ENCODE data around the gene RTTN. TPM values are rescaled to one million over a fixed set of nuclear protein-coding genes. Genes with fewer than 3 reads are reported as not detected.
A peak's percentile ranks its signal among the peaks of the same experiment; 100 is the strongest.

RTTN gene
- total and polyA plus RNA-seq, 2 of the 13 experiments (the other 11 are each of a cell fraction or from before 2014, with no cell fraction given): 5.4 to 18.7 TPM

DNA sequence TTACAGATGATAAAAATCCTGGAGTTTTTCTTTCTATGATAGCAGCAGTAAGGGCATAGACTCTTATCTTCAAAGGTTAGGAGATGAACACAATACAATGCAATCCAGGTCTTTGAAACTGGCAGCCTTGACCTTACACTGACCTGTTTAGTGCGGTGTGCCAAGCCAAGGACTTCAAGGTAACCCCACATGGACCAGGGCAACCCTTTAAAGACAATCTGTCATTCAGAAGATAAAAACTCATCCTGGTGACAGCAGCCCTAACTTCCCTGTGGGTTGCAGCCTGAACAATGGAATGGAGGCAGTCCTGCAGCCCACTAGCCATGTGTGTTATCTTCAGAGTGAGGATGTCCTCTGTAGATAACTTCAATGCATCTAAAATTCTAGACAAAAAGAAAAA, 78.1 kb downstream of the RTTN start (continued):
- peak; percentile 67 to 74 for TF ChIP-seq NR2F1 (CRISPR knock-in tag; IDR thresholded peaks at IDR 0.05)
- TF ChIP-seq, protein P1, sequence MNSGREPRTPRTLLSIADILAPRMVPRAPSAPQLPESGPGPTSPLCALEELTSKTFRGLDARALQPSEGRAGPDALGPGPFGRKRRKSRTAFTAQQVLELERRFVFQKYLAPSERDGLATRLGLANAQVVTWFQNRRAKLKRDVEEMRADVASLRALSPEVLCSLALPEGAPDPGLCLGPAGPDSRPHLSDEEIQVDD (CRISPR knock-in tag; IDR thresholded peaks at IDR 0.05; ENCODE audit: borderline replicate concordance): no peak
- no peak for TF ChIP-seq CTCF (CRISPR knock-in tag; IDR thresholded peaks at IDR 0.05)
- TF ChIP-seq DNMT3B (CRISPR knock-in tag; conservative IDR thresholded peaks at IDR 0.05): no peak
- TF ChIP-seq SOX5 (CRISPR knock-in tag; IDR thresholded peaks at IDR 0.05; ENCODE audit: borderline replicate concordance): peak; percentile 56; the same call in 1 of the 2 replicates
- TF ChIP-seq FOXA1 (IDR thresholded peaks at IDR 0.05): no peak
- TF ChIP-seq FOXA1 (CRISPR knock-in tag; IDR thresholded peaks at IDR 0.05): no peak
- no peak for TF ChIP-seq ISX (CRISPR knock-in tag; conservative IDR thresholded peaks at IDR 0.05)
- TF ChIP-seq RBM39 (IDR thresholded peaks at IDR 0.05; ENCODE audit: low read depth, low read length, poor library complexity, severe bottlenecking): no peak
- TF ChIP-seq, protein P2, sequence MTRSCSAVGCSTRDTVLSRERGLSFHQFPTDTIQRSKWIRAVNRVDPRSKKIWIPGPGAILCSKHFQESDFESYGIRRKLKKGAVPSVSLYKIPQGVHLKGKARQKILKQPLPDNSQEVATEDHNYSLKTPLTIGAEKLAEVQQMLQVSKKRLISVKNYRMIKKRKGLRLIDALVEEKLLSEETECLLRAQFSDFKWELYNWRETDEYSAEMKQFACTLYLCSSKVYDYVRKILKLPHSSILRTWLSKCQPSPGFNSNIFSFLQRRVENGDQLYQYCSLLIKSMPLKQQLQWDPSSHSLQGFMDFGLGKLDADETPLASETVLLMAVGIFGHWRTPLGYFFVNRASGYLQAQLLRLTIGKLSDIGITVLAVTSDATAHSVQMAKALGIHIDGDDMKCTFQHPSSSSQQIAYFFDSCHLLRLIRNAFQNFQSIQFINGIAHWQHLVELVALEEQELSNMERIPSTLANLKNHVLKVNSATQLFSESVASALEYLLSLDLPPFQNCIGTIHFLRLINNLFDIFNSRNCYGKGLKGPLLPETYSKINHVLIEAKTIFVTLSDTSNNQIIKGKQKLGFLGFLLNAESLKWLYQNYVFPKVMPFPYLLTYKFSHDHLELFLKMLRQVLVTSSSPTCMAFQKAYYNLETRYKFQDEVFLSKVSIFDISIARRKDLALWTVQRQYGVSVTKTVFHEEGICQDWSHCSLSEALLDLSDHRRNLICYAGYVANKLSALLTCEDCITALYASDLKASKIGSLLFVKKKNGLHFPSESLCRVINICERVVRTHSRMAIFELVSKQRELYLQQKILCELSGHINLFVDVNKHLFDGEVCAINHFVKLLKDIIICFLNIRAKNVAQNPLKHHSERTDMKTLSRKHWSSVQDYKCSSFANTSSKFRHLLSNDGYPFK (CRISPR knock-in tag; IDR thresholded peaks at IDR 0.05; ENCODE audit: borderline replicate concordance): no peak
- peak; percentile 59 for TF ChIP-seq GATAD2A (CRISPR knock-in tag; IDR thresholded peaks at IDR 0.05)
- TF ChIP-seq PCBP2 (optimal IDR thresholded peaks at IDR 0.05; ENCODE audit: low read depth, low read length, poor library complexity, severe bottlenecking): no peak
- TF ChIP-seq TCF7 (IDR thresholded peaks at IDR 0.05; ENCODE audit: low read depth): peak; percentile 64; the same call in 1 of the 2 replicates
- TF ChIP-seq FUBP1 (CRISPR knock-in tag; IDR thresholded peaks at IDR 0.05; ENCODE audit: borderline replicate concordance): no peak
- TF ChIP-seq NR2F2 (IDR thresholded peaks at IDR 0.05; ENCODE audit: borderline replicate concordance, low read depth): peak; percentile 82
- no peak for TF ChIP-seq ZNF143 (CRISPR knock-in tag; IDR thresholded peaks at IDR 0.05)
- TF ChIP-seq AGO2 (optimal IDR thresholded peaks at IDR 0.05; ENCODE audit: low read depth, low read length): no peak
- TF ChIP-seq CREM (IDR thresholded peaks at IDR 0.05): peak; percentile 42; the same call in 1 of the 2 replicates
- no peak for TF ChIP-seq CREM (CRISPR knock-in tag; IDR thresholded peaks at IDR 0.05)
- TF ChIP-seq RAD21 (CRISPR knock-in tag; IDR thresholded peaks at IDR 0.05): no peak
- TF ChIP-seq, protein P3, sequence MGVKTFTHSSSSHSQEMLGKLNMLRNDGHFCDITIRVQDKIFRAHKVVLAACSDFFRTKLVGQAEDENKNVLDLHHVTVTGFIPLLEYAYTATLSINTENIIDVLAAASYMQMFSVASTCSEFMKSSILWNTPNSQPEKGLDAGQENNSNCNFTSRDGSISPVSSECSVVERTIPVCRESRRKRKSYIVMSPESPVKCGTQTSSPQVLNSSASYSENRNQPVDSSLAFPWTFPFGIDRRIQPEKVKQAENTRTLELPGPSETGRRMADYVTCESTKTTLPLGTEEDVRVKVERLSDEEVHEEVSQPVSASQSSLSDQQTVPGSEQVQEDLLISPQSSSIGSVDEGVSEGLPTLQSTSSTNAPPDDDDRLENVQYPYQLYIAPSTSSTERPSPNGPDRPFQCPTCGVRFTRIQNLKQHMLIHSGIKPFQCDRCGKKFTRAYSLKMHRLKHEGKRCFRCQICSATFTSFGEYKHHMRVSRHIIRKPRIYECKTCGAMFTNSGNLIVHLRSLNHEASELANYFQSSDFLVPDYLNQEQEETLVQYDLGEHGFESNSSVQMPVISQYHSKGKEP (CRISPR knock-in tag; IDR thresholded peaks at IDR 0.05): no peak
- TF ChIP-seq, protein P4, sequence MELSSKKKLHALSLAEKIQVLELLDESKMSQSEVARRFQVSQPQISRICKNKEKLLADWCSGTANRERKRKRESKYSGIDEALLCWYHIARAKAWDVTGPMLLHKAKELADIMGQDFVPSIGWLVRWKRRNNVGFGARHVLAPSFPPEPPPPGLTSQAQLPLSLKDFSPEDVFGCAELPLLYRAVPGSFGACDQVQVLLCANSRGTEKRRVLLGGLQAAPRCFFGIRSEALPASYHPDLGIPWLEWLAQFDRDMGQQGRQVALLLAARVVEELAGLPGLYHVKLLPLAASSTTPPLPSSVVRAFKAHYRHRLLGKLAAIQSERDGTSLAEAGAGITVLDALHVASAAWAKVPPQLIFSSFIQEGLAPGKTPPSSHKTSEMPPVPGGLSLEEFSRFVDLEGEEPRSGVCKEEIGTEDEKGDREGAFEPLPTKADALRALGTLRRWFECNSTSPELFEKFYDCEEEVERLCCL (CRISPR knock-in tag; IDR thresholded peaks at IDR 0.05; ENCODE audit: borderline replicate concordance): no peak
